Fibroblast of mammary gland (primary cell): Measurements from ENCODE around the gene CTIF.

Source experiments
- DNase-seq: peaks from one replicate; pipeline ENCODE4 v3.0.0-alpha.2; 2010; ENCODE audit warnings: low read depth
- H3K4me3 ChIP-seq: 2 replicates; pipeline ENCODE4 v1.5.1; 2011; ENCODE audit warnings: low read depth, mild to moderate bottlenecking, low read length, moderate library complexity; ENCODE audit not compliant: control insufficient read depth
- CTCF ChIP-seq: conservative IDR thresholded peaks from 2 replicates; pipeline ENCODE4 v1.5.1; 2011; ENCODE audit warnings: low read depth, low read length, inconsistent platforms; ENCODE audit not compliant: control insufficient read depth, insufficient read depth

The CTIF gene

DNA sequence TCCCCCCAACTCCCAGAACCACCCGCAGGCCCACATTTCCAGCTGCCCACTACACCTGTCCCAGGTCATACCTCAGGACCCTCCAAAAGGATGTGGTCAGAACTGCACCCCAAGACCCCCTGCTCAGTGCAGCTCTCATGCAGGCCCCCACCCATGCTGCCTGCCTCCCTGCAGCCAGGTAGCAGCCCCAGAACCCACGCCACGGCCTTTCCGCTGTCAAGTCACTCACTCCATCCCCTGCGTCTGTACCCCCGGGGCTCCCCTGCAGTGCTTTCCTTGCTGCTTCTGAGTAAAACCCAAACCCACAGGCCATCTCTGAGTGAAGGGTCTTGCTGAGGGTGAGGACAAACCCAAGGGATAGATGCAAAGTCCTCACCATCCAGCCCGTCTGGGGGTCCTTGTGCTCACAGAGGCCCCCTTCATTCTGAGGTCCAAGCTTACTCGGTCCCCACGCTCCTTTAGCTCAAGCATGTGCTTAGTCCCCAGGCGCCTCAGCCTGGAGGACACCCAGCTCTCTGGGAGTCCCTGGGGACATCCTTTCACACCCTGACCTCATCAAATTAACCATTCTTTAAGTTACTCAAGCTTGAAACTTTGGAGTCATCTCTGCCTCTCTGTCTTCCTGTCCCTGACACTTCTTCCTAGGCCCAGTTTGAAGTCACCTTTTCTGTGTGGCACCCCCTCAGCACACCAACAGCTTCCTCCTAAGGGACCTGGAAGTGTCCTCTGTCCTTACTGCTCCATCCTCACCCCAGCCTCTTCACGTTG, 281.8 kb downstream of the CTIF start:
- no peak for DNase-seq
- no peak for TF ChIP-seq CTCF
- no peak overlapping the region for H3K4me3 ChIP-seq

- DNase-seq: no peak
- TF ChIP-seq CTCF: no peak
Observed at GRCh38 chr18:48821251-48821590, 282.4 kb downstream of the CTIF start.

DNA sequence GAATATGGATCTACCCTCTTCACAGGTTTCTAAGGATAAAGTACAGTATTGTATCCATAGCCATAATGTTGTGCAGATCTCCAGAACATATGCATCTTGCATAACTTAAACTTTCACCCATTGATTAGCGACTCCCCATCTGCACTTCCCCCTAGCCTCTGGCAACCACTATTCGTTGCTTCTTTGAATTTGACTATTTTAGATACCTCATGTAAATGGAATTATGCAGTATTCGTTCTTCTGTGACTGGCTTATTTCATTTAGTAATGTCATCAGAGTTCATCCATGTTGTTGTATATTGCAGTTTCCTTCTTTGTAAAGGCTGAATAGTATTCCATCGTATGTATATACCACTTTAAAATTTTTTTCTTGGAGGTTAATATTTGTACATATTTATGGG, 283.0 kb downstream of the CTIF start:
- H3K4me3 ChIP-seq: no peak overlapping the region
- no peak for TF ChIP-seq CTCF
- no peak for DNase-seq

More at GRCh38 chr18:48821251-48821590, 282.4 kb downstream of the CTIF start:
- H3K4me3 ChIP-seq: no peak overlapping the region

DNA sequence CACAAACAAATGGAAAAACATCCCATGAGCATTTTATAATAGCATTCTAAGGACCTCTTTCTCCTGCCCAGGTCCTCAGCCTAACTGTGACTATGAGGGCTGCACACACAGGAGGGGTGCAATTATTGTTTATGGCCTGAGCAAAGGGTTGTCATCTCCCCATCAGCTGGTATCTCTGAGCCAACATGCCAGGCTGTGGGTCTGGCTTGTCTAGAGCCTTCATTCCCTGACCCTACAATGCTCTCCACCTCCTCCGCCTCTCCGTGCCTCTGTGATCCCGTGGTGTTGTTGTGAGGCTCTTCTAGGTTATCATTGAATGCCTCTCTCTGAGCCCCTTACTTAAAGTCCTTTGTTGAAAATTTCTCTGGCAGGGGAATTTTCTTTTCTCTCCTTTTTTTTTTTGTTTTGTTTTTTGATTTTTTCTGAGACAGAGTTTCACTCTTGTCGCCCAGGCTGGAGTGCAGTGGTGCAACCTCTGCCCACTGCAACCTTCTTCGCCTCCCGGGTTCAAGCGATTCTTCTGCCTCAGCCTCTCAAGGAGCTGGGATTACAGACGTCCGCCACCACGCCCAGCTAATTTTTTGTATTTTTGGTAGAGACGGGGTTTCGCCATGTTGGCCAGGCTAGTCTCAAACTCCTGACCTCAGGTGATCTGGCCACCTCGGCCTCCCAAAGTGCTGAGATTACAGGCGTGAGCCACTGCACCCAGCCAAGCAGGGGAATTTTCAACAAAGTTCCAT, 285.6 kb downstream of the CTIF start:
- no peak for TF ChIP-seq CTCF
- H3K4me3 ChIP-seq: no peak overlapping the region
- DNase-seq: no peak

GRCh38 chr18:48825101-48825745, 286.4 kb downstream of the CTIF start:
- TF ChIP-seq CTCF: no peak
- DNase-seq: peak; percentile 38
- no peak overlapping the region for H3K4me3 ChIP-seq

DNA sequence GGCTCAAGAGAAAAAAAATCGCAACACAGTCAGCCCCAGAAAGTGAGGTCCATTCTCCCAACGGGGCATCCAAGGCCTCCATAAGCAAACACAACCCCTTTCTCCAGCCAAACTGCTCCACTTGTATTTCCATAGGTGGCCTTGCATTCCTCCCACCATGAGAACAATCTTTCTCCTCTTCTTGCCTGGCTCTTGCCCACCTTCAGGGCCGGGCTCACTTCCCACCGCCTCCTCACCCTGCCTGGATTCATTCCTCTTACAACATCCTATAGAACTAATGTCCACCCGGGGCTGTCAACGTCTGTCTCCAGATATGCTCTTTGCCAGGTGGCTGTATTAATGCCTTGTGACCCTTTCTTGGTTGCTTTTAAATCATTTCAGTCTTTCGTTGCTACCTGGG, 287.4 kb downstream of the CTIF start:
- no peak overlapping the region for H3K4me3 ChIP-seq
- no peak for DNase-seq
- no peak for TF ChIP-seq CTCF
